Osteoblast (primary cell): Measurements from ENCODE around the gene PPFIBP2. TPM values are rescaled to one million over a fixed set of nuclear protein-coding genes. Genes with fewer than 3 reads are reported as not detected.

Experiments
- DNase-seq: peaks from one replicate; pipeline ENCODE4 v3.0.0; 2011; ENCODE audit warnings: low spot score, mixed read lengths; ENCODE audit not compliant: insufficient read length; ENCODE audit errors: missing footprints
- H2AFZ ChIP-seq: 2 replicates; pipeline ENCODE4 v1.6.0; 2011; ENCODE audit warnings: mild to moderate bottlenecking, low read length
- H3K27ac ChIP-seq: 2 replicates; pipeline ENCODE4 v1.5.1; 2011; ENCODE audit warnings: mild to moderate bottlenecking, low read depth, low read length, moderate library complexity
- H3K27me3 ChIP-seq: 2 replicates; pipeline ENCODE4 v1.6.0; 2012; ENCODE audit warnings: mild to moderate bottlenecking, control low read depth, inconsistent platforms, low read length, moderate library complexity; ENCODE audit not compliant: insufficient read depth
- H3K36me3 ChIP-seq: 2 replicates; pipeline ENCODE4 v1.5.1; 2011; ENCODE audit warnings: mild to moderate bottlenecking, low read length, control low read depth, moderate library complexity; ENCODE audit not compliant: insufficient read depth
- H3K4me1 ChIP-seq: 2 replicates; pipeline ENCODE4 v1.5.1; 2011; ENCODE audit warnings: mild to moderate bottlenecking, low read length, control low read depth, moderate library complexity; ENCODE audit not compliant: insufficient read depth
- H3K4me2 ChIP-seq: 2 replicates; pipeline ENCODE4 v1.6.0; 2011; ENCODE audit warnings: mild to moderate bottlenecking, low read length; ENCODE audit not compliant: insufficient read depth
- H3K4me3 ChIP-seq: fragments of 200-600 bp; sonication (generic); 3 replicates; pipeline ENCODE4 v1.5.1; 2012; ENCODE audit warnings: mild to moderate bottlenecking, low read length, inconsistent platforms; ENCODE audit not compliant: insufficient read depth
- H3K79me2 ChIP-seq: 2 replicates; pipeline ENCODE4 v1.6.0; 2012; ENCODE audit warnings: mild to moderate bottlenecking, low read length, control low read depth, inconsistent platforms; ENCODE audit not compliant: insufficient read depth
- H3K9me3 ChIP-seq: 2 replicates; pipeline ENCODE4 v1.5.1; 2011; ENCODE audit warnings: low read depth, low read length, control low read depth
- H4K20me1 ChIP-seq: 2 replicates; pipeline ENCODE4 v1.6.0; 2012; ENCODE audit warnings: mild to moderate bottlenecking, low read length, control low read depth; ENCODE audit not compliant: insufficient read depth
- total RNA-seq: library from RNA; depleted of rRNA; stranded (reverse); fragments of >200 nt; gene quantifications from 2 replicates; pipeline ENCODE4 v1.2.3, GENCODE V29; 2012
- TF ChIP-seq, protein P1 (sequence below): IDR thresholded peaks from 2 replicates; pipeline ENCODE4 v1.5.1; 2011; ENCODE audit warnings: mild to moderate bottlenecking, low read depth, low read length, moderate library complexity; ENCODE audit errors: extremely low read depth

PPFIBP2 gene
- total RNA-seq, 1 donor = 25.0 TPM

DNA sequence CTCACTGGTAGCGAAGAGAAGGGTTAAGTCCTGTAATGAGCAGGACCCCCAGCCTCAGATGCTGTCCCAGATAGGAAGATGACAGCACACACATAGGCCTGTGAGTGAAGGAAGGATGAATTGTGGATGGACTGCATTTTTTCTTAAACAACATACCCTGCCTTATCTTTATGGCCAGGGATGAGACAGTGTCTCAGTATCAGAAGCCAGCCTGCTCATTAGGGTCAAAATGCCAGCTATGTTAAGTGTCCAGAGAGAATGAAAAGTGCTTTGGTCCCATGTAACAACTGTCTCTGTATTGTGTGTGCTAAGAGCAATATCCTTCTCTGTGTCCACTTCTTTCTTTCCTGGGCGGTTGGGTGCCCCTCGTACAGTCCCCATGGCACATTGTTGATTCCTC lies 30.2 kb downstream of the PPFIBP2 start:
- DNase-seq = no peak
- Histone ChIP-seq H3K4me3 (no peak overlapping the region), H4K20me1 (no peaks in the 10 kb centered on the region), H2AFZ (no peak overlapping the region), H3K27ac (no peak overlapping the region), H3K36me3 (no peaks in the 10 kb centered on the region), H3K9me3 (no peaks in the 10 kb centered on the region), H3K4me2 (no peak overlapping the region), H3K4me1 (no peaks in the 10 kb centered on the region), H3K27me3 (peaks cover 2% of the 10 kb centered on the region), H3K79me2 (no peaks in the 10 kb centered on the region)
- TF ChIP-seq, protein P1, sequence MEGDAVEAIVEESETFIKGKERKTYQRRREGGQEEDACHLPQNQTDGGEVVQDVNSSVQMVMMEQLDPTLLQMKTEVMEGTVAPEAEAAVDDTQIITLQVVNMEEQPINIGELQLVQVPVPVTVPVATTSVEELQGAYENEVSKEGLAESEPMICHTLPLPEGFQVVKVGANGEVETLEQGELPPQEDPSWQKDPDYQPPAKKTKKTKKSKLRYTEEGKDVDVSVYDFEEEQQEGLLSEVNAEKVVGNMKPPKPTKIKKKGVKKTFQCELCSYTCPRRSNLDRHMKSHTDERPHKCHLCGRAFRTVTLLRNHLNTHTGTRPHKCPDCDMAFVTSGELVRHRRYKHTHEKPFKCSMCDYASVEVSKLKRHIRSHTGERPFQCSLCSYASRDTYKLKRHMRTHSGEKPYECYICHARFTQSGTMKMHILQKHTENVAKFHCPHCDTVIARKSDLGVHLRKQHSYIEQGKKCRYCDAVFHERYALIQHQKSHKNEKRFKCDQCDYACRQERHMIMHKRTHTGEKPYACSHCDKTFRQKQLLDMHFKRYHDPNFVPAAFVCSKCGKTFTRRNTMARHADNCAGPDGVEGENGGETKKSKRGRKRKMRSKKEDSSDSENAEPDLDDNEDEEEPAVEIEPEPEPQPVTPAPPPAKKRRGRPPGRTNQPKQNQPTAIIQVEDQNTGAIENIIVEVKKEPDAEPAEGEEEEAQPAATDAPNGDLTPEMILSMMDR = no peak

DNA sequence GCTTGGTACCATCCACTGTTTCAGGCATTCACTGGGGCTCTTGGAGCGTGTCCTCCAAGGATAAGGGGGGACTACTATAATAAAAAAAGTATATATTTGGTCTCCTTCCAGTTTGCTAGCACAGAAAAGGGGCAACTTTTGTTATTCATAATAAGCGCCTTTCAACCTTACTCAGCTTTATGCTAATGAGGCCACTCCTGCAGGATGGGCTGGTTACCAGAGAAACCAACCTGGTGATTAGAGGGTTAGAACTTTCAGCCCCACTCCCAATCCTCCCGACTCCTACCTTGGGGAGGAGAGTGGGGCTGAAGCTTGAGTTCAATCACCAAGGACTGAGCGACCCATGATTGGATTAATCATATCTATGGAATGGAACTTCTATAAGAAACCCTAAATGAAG lies 31.8 kb downstream of the PPFIBP2 start:
- H3K27ac ChIP-seq = no peak overlapping the region
- no peak overlapping the region for H3K4me2 ChIP-seq
- no peaks in the 10 kb centered on the region for H4K20me1 ChIP-seq
- H3K9me3 ChIP-seq = no peaks in the 10 kb centered on the region
- no peaks in the 10 kb centered on the region for H3K79me2 ChIP-seq
- no peaks in the 10 kb centered on the region for H3K36me3 ChIP-seq
- no peak overlapping the region for H2AFZ ChIP-seq
- DNase-seq = no peak
- TF ChIP-seq, protein P1 = no peak
- H3K4me1 ChIP-seq = no peaks in the 10 kb centered on the region
- no peaks in the 10 kb centered on the region for H3K27me3 ChIP-seq
- H3K4me3 ChIP-seq = no peak overlapping the region

DNA sequence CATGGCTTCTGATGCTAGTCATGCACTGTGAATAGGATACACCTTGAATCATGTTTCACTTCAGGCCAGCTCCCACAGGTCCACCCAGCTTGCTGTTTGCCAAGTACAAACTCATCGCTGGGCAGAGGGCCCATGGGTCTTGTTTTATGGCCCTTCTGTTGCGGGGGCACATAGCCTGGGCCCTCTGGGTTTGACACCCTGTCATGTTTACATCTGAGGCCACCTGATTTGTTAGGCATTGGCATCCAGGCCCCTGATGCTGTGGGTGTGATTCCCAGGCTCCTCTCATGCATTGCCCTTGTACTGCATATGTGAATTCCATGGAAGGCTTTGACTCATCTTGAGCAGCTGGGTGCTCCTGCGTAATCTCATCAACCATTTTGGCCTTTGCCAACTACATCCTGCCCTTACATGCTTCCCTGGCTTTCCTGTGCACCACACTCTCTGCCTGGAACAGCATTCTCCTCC lies 32.6 kb downstream of the PPFIBP2 start:
- H3K79me2 ChIP-seq = no peaks in the 10 kb centered on the region
- H3K4me1 ChIP-seq = peaks cover 6% of the 10 kb centered on the region
- no peaks in the 10 kb centered on the region for H4K20me1 ChIP-seq
- no peaks in the 10 kb centered on the region for H3K36me3 ChIP-seq
- H3K27me3 ChIP-seq = no peaks in the 10 kb centered on the region
- H3K9me3 ChIP-seq = no peaks in the 10 kb centered on the region
- no peak overlapping the region for H3K4me2 ChIP-seq
- DNase-seq = no peak
- H3K4me3 ChIP-seq = no peak overlapping the region
- no peak overlapping the region for H2AFZ ChIP-seq
- no peak overlapping the region for H3K27ac ChIP-seq
- TF ChIP-seq, protein P1 = no peak

DNA sequence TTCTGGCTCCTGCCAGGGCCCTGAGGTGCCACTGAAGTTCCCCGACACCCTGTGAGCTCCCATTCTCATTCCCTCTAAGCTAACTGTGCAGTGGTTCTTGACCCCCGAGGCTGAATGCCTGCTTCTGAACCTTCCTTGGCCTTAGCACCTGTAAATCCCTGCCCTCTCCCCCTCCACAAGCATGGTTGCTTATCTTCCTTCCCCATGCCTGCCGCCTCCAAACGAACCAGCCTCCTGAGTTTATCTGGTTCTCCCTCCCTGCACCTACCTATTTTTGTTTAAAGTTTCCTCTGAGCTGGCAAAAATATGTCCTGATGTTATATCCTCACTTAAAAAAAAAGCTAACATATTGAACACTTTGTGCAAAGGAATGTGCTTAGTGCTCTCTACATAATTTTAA lies 33.9 kb downstream of the PPFIBP2 start:
- no peak overlapping the region for H2AFZ ChIP-seq
- TF ChIP-seq, protein P1 = no peak
- H3K9me3 ChIP-seq = no peaks in the 10 kb centered on the region
- H3K4me1 ChIP-seq = peaks cover 12% of the 10 kb centered on the region
- H3K79me2 ChIP-seq = no peaks in the 10 kb centered on the region
- H3K36me3 ChIP-seq = no peaks in the 10 kb centered on the region
- H3K4me2 ChIP-seq = no peak overlapping the region
- no peak overlapping the region for H3K27ac ChIP-seq
- H3K4me3 ChIP-seq = no peak overlapping the region
- no peaks in the 10 kb centered on the region for H4K20me1 ChIP-seq
- DNase-seq = no peak
- no peaks in the 10 kb centered on the region for H3K27me3 ChIP-seq
